ENCODE measurements around the gene ZNF174.

The ZNF174 gene

DNA sequence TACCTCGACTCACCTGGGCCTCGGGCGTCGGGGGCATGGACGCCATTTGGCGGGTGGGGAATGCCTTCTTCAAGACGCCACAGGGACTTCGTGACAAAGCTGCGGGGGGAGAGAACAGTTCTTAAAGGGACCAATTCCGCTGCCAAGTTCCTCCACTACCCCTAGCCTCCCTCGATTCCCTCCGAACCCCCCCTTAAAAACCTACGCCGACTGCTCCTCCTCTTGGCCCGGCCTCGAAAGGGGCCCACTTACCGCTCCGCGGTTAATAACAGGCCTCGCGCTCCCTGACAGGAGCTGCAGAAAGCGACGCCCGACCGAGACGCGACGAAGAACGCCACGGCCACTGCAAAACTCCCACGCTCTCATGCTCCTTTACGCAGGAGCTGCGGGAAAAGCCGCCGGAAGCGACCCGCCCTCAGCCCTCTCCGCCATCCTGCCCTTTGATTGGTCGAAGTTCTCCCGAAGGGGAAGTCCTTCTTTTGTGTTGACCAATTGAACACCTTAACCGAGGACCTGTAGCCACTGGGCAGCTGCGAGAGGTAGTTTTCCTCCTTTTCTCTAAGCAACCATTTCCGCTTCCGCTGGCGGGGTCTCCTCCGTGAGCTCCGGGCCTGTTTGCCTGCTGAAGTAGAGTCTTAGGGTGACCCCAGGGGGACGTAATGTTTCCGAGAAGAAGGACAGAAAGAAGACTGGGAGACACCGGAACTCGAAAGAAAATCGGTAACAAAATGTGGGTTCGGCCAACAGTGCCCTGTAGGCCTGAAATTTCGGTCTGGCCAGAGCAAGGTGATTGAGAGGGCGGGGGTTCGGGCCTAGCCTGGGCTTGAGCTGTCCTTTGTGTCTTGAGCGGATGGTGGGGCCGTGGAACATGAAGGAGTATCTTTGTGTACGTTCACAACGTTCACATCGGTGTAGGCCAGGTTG is 42.4 kb downstream of the ZNF174 start, which contains the start of the genes NAA60 and ZNF597:
NAA60 (plus strand) TSS at position 573 of the 924 bp plus-strand sequence. CDS start 32,548 bp downstream, outside the sequence.
ZNF597 (minus strand) TSS at position 397 of the 924 bp plus-strand sequence; CDS start at position 46, 351 bp downstream.
- Histone ChIP-seq H3K27ac (ENCODE audit: low read length) (peak within 1 kb of the TSS; percentile 59), H3K27me3 (ENCODE audit: low read depth, low read length) (no peaks in the 10 kb centered on the region), H2AFZ (ENCODE audit: low read depth, low read length) (peak within 1 kb of the TSS; percentile 80), H4K20me1 (ENCODE audit: insufficient read depth, low read length) (no peaks in the 10 kb centered on the region), H3K9ac (ENCODE audit: low read length) (peak within 1 kb of the TSS; percentile 91), H3K4me1 (ENCODE audit: low read length) (0 out of 2 replicates have a peak, but pooled peaks cover 5% of the 10 kb centered on the region), H3K4me2 (ENCODE audit: low read length) (peak within 1 kb of the TSS; percentile 78), H3K4me3 (ENCODE audit: low read length) (peak within 1 kb of the TSS; percentile 99), H3K79me2 (ENCODE audit: low read length) (peaks cover 33% of the 10 kb centered on the region), H3K9me3 (ENCODE audit: insufficient read depth, low read length) (no peaks in the 10 kb centered on the region), H3K36me3 (replicated peaks; ENCODE audit: low read depth, low read length) (peaks cover 23% of the 10 kb centered on the region)
- TF ChIP-seq, protein P1, sequence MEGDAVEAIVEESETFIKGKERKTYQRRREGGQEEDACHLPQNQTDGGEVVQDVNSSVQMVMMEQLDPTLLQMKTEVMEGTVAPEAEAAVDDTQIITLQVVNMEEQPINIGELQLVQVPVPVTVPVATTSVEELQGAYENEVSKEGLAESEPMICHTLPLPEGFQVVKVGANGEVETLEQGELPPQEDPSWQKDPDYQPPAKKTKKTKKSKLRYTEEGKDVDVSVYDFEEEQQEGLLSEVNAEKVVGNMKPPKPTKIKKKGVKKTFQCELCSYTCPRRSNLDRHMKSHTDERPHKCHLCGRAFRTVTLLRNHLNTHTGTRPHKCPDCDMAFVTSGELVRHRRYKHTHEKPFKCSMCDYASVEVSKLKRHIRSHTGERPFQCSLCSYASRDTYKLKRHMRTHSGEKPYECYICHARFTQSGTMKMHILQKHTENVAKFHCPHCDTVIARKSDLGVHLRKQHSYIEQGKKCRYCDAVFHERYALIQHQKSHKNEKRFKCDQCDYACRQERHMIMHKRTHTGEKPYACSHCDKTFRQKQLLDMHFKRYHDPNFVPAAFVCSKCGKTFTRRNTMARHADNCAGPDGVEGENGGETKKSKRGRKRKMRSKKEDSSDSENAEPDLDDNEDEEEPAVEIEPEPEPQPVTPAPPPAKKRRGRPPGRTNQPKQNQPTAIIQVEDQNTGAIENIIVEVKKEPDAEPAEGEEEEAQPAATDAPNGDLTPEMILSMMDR (IDR thresholded peaks at IDR 0.05; ENCODE audit: low read depth, low read length), result no peak
- no peak for TF ChIP-seq EZH2phosphoT487 (IDR thresholded peaks at IDR 0.05; ENCODE audit: low read depth)

- Histone ChIP-seq H3K27ac (ENCODE audit: low read length) (peak overlapping the region; percentile 59), H4K20me1 (ENCODE audit: insufficient read depth, low read length) (no peaks in the 10 kb centered on the region), H3K36me3 (replicated peaks; ENCODE audit: low read depth, low read length) (peaks cover 29% of the 10 kb centered on the region), H3K9me3 (ENCODE audit: insufficient read depth, low read length) (no peaks in the 10 kb centered on the region), H2AFZ (ENCODE audit: low read depth, low read length) (peak overlapping the region; percentile 80), H3K9ac (ENCODE audit: low read length) (peak overlapping the region; percentile 91), H3K4me1 (ENCODE audit: low read length) (0 out of 2 replicates have a peak, but pooled peaks cover 5% of the 10 kb centered on the region), H3K79me2 (ENCODE audit: low read length) (peaks cover 33% of the 10 kb centered on the region), H3K4me3 (ENCODE audit: low read length) (peak overlapping the region; percentile 99), H3K4me2 (ENCODE audit: low read length) (peak overlapping the region; percentile 78), H3K27me3 (ENCODE audit: low read depth, low read length) (no peaks in the 10 kb centered on the region)
- TF ChIP-seq, protein P1 (IDR thresholded peaks at IDR 0.05; ENCODE audit: low read depth, low read length), result no peak
- no peak for TF ChIP-seq EZH2phosphoT487 (IDR thresholded peaks at IDR 0.05; ENCODE audit: low read depth)
Measured at GRCh38 chr16:3444032-3444388, 43.0 kb downstream of the ZNF174 start.

DNA sequence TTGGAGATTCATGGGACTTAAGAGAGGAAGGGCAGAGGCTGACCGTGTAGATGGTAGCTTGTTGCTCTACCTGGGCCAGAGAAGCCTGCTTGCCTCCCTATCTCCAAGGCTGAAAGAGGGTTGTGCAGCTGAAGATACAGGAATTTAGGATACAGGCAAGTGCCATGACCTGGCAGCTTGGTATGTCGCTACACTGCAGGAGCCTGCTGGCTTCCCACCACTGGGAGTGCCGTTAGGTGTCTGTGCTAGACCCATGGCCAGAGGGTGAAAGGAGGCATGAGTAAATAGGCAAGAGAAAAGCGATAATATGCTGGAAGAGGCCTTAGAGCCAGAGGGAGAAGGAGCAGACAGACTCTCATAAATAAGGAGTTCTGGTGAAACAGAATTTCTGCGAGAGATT is 53.1 kb downstream of the ZNF174 start:
- Histone ChIP-seq H3K4me3 (ENCODE audit: low read length) (no peak overlapping the region), H3K4me1 (ENCODE audit: low read length) (peaks cover 7% of the 10 kb centered on the region), H3K9me3 (ENCODE audit: insufficient read depth, low read length) (no peaks in the 10 kb centered on the region), H3K79me2 (ENCODE audit: low read length) (peaks cover 18% of the 10 kb centered on the region), H2AFZ (ENCODE audit: low read depth, low read length) (no peak overlapping the region), H3K27ac (ENCODE audit: low read length) (no peak overlapping the region), H3K4me2 (ENCODE audit: low read length) (no peak overlapping the region), H3K9ac (ENCODE audit: low read length) (no peak overlapping the region), H4K20me1 (ENCODE audit: insufficient read depth, low read length) (no peaks in the 10 kb centered on the region), H3K36me3 (replicated peaks; ENCODE audit: low read depth, low read length) (peaks cover 7% of the 10 kb centered on the region), H3K27me3 (ENCODE audit: low read depth, low read length) (no peaks in the 10 kb centered on the region)
- TF ChIP-seq, protein P1 (IDR thresholded peaks at IDR 0.05; ENCODE audit: low read depth, low read length), result no peak
- TF ChIP-seq EZH2phosphoT487 (IDR thresholded peaks at IDR 0.05; ENCODE audit: low read depth), result no peak

GRCh38 chr16:3454631-3455147 is 53.7 kb downstream of the ZNF174 start:
- H3K4me1 ChIP-seq (ENCODE audit: low read length), result peaks cover 13% of the 10 kb centered on the region
- H3K79me2 ChIP-seq (ENCODE audit: low read length), result peaks cover 24% of the 10 kb centered on the region
- TF ChIP-seq, protein P1 (IDR thresholded peaks at IDR 0.05; ENCODE audit: low read depth, low read length), result no peak
- no peak for TF ChIP-seq EZH2phosphoT487 (IDR thresholded peaks at IDR 0.05; ENCODE audit: low read depth)
- H4K20me1 ChIP-seq (ENCODE audit: insufficient read depth, low read length), result peaks cover 5% of the 10 kb centered on the region
- no peaks in the 10 kb centered on the region for H3K27me3 ChIP-seq (ENCODE audit: low read depth, low read length)
- no peak overlapping the region for H3K27ac ChIP-seq (ENCODE audit: low read length)
- no peak overlapping the region for H3K9ac ChIP-seq (ENCODE audit: low read length)
- no peak overlapping the region for H2AFZ ChIP-seq (ENCODE audit: low read depth, low read length)
- no peak overlapping the region for H3K4me2 ChIP-seq (ENCODE audit: low read length)
- H3K4me3 ChIP-seq (ENCODE audit: low read length), result no peak overlapping the region
- peaks cover 7% of the 10 kb centered on the region for H3K36me3 ChIP-seq (replicated peaks; ENCODE audit: low read depth, low read length)
- no peaks in the 10 kb centered on the region for H3K9me3 ChIP-seq (ENCODE audit: insufficient read depth, low read length)
